Fibroblast of gingiva (primary cell): ENCODE data around the gene HOXD13.

ENCODE experiments used
- DNase-seq: peaks from one replicate; pipeline ENCODE4 v3.0.0-alpha.2; 2011; ENCODE audit warnings: low read depth

HOXD13 gene

GRCh38 chr2:176132205-176133171 lies 40.0 kb downstream of the HOXD13 start:
- no peak for DNase-seq

GRCh38 chr2:176133389-176133788 lies 40.9 kb downstream of the HOXD13 start:
- DNase-seq: no peak

GRCh38 chr2:176134035-176134434 lies 41.5 kb downstream of the HOXD13 start:
- no peak for DNase-seq

GRCh38 chr2:176135035-176135440 lies 42.5 kb downstream of the HOXD13 start:
- DNase-seq: no peak

- no peak for DNase-seq
These were observed 44.1 kb downstream of the HOXD13 start for GRCh38 chr2:176136374-176137251.

- no peak for DNase-seq
These were observed 44.7 kb downstream of the HOXD13 start for GRCh38 chr2:176137252-176137580.

- no peak for DNase-seq
These were observed 45.4 kb downstream of the HOXD13 start for GRCh38 chr2:176137906-176138305.

- DNase-seq: no peak
These were observed 46.0 kb downstream of the HOXD13 start for GRCh38 chr2:176138526-176138922.

GRCh38 chr2:176138923-176139660 lies 46.6 kb downstream of the HOXD13 start:
- no peak for DNase-seq

GRCh38 chr2:176139661-176140512 lies 47.4 kb downstream of the HOXD13 start:
- no peak for DNase-seq

GRCh38 chr2:176140513-176141317 lies 48.2 kb downstream of the HOXD13 start:
- DNase-seq: peak; percentile 30

- no peak for DNase-seq
These were observed 49.8 kb downstream of the HOXD13 start for GRCh38 chr2:176142281-176142680.
